Measurements from ENCODE around the gene DNAJC15.
A peak's percentile ranks its signal among the peaks of the same experiment; 100 is the strongest.
"Not testable (repeated sequence)": the region's sequence is repeated elsewhere in the genome, so short reads cannot be mapped to it uniquely, and the experiment has no call there.

The DNAJC15 gene

DNA sequence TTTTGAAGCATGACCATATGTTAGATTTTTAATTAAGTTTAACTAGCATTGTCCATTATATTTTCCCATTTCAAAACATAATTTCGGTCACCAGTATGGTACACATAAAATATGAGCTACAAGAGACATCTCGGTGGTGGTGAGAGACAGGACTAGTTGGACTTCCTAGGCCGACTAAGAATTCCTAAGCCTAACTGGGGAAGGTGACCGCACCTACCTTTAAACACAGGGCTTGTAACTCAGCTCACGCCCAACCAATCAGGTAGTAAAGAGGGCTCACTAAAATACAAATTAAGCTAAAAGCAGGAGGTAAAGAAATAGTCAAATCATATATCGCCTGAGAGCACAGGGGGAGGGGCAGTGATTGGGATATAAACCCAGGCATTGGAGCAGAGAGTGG is 22.9 kb downstream of the DNAJC15 start:
- DNase-seq = no peak

DNA sequence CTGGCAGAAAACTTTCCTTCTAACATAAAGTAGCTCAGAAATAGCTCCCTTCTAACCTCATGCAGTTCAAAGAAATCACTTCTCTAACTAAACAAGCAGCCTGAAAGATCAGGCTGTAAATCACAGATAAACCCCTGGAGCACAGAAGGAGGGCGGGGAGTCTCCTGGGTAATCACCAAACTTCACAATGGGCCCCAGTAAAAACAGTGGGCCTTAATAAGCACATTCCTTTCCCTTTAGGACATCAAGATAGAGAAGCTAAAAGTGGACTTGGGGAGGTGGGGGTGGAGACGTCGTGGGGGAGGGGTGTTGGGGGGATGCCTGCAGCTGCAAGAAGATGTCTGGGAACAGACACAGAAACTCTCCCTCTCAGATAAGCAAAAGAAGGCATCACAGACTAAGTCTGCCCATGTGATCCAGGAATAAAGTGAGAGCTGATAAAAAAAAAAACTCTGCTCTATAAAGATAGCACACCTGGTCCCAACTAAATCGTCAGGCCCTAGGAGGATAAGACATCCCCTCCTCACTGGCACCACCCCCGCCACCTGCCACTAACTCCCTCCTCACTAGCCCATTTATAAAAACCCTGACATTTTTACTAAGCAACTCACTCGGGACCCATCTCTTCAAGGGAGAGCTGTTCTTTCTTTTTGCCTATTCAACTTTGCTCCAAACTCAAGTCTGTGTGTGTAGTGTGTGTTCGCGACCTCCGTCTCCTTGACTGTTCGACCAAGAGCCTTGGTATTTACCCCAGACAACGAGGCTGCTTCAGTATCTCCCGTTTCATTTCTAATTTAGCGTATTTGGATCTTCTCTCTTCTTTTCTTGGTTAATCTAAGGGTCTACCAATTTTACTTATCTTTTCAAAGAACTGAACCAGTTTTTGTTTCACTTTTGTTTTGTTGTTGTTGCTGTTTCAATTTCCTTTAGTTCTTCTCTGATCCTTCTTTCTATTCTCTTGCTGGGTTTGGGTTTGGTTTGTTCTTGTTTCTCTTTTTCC is 31.7 kb downstream of the DNAJC15 start:
- DNase-seq = peak in 1 of 2 donors; percentile 53

DNA sequence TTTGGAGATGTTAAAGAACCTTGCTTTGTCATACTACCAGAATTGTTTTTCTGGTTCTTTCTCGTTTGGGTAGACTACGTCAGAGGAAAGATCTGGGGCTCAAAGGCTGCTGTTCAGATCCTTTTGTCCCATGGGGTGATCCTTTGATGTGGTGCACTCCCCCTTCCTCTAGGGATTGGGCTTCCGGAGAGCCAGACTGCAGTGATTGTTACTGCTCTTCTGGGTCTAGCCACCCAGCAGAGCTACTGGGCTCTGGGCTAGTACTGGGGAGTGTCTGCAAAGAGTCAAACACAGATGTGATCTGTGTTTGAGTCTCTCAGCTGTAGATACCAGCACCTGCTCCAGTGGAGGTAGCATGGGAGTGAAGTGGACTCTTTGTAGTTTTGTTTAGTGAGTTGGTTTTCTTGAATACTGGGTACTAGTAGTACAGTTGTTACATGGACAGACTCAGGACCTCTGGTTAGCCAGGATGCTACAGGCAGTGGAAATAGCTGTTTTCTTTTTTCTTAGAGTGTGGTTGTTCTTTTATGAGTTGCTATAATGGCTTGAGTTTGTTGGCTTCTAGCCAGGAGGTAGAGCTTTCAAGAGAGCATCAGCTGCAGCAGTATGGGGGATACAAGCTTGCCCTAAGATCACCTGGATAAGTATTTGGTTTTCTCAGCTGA is 34.4 kb downstream of the DNAJC15 start:
- peak; percentile 62 to 69 for DNase-seq

DNA sequence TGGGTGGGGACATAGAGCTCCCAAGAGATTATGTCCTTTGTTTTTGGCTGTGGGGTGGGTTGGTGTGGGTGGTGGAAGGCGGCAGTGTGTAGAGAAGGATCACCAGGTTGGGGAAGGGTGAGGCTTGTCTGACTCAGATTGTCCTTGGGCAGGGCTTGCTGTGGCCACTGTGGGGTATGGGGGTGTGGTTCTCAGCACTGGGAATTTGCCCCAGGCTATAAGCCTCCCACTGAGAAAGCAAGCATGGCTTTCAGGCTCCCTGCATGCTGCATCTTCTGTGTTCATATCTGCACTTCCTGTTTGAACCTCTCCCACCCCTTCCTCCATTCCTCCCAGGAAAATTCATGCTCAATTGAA is 34.9 kb downstream of the DNAJC15 start:
- DNase-seq = no peak

DNA sequence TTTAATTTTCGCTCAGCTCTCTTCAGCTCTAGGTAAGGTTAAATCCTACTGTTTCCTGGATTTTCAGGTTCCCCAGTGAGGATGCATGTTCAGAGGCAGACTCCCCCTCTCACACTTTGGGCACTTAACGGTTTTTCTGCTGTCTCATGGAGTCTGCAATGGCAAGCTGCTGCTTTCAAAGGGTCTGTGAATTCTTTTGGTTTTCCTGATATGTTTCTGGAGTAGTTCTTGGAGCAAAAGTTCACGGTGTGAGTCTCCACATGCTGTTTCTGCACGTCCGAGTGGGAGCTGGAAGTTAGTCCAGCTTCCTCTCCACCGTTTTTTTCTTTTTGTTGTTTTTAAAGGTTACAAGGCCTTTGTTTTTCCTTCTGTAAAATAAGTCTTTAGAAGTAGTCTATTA is 35.4 kb downstream of the DNAJC15 start:
- DNase-seq = no peak

DNA sequence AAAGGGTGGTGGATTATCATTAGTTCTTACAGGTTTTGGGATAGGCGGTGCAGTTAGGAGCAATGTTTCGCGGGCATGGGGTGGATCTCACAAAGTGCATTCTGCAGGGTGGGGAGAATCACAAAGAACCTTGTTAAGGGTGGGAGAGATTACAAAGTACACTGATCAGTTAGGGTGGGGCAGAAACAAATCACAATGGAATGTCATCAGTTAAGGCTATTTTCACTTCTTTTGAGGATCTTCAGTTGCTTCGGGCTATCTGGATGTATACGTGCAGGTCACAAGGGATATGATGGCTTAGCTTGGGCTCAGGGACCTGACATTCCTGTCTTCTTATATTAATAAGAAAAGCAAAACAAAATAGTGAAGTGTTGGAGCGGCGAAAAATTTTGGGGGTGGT is 36.4 kb downstream of the DNAJC15 start:
- not testable (repeated sequence) for DNase-seq

DNA sequence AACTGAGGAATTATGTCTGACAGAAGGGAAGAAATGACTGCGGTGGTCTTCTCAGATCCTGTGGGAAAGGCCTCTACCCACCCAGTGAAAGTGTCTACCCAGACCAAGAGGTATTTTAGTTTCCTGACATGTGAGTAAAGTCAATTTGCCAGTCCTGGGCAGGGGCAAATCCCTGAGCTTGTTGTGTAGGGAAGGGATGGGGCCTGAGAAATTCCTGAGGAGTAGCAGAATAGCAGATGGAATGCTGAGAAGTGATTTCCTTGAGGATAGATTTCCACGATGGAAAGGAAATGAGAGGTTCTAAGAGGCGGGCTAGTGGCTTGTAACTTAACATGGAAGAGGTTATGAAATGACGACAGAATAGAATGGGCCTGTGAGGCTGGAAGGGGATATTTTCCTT is 37.4 kb downstream of the DNAJC15 start:
- DNase-seq = not testable (repeated sequence)

DNA sequence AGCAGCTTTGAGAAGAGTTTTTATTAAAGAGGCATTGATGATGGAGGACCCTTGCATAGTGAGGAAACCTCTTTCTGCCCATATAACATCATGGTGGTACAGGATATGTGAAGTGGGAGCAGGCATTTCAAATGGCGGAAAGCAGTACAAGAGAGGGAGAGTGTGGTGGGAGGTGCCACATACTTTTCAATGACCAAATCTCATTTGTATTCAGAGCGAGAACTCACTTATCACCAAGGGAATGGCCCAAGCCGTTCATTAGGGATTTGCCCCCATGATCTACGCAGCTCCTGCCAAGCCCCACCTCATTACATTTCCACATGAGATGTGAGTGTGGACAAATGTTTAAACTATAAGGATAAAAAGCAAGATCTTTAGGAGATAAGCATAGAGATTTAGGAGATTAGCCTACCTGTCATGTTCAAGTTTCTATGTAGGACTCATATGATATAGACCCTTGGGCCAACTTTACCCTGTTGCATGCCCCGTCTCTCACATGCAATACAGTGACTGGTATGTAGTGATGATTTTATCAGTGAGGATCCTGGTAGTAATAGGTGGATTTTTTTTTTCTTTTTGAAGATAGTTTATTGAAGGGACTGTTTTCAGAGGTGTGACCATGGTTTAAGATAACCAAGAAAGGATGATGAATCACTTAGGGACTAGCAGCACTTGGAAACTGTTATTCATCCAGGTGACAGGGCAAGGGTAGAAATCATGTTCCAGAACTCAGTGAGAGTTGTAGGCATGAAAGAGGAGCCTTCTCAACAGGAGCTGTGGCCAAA is 38.3 kb downstream of the DNAJC15 start:
- DNase-seq = no peak

DNA sequence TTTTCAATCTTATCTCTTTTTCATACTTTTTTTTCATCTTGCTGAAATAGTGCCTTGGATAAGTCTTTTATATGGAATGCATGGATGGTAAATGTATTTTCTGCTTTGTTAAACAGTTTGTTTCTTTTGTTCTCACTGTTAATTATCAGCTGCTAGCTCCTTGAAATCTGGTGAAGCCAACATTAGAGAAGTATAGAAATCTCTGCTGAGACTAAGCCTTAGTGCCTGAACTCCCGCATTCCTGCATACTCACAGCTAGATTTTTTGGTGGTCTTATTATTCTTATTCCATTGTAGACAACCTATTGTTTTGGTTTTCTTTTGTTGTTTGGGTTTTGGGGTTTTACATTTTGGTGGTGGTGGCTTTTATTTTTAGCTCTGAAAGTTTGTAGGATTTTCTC is 48.4 kb downstream of the DNAJC15 start:
- no peak for DNase-seq

DNA sequence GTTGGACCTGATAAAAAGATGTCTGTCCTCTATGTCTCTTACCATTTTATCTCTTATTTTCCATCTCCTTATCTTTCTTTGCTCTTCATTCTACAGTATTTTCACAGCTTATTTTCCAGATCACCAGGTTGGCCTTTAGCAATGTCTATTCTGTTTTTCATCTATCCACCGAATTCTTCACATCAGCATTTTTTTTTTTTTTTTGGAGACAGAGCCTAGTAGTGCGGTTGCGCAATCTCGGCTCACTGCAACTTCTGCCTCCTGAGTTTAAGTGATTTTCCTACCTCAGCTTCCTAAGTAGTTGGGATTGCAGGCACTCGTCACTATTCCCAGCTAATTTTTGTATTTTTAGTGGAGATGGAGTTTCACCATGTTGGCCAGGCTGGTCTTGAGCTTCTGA is 49.0 kb downstream of the DNAJC15 start:
- DNase-seq = no peak

DNA sequence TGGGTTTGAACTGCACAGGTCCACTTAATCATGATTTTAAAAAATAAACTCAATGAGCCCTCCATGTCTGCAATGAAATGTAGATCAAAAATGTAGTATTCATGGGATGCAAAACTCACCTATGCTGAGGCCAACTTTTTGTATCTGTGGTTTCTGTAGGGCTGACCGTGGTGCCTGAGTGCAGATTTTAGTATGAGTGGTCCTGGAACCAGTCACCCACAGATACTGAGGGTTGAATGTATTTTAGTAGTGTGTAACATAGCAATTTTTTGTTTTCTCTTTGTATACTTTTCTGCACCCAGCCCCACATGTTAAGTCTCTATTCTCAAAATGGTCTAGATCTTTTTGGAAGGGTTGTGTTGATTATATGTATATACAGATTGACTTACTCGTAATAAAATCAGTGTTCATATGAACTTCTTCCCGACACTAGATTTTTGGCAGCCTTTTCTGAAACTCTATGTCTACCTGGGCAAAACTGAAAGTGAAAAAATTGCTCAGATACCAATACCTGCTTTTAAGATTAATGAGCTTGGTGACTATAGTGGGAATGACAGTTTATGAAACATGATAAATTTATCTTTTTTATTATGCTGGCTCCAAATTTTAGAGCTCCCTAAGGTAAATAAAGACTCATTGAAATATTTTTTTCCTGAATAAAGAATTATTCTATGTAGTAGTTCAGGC is 51.6 kb downstream of the DNAJC15 start:
- peak in 1 of 2 donors; percentile 24 for DNase-seq

DNA sequence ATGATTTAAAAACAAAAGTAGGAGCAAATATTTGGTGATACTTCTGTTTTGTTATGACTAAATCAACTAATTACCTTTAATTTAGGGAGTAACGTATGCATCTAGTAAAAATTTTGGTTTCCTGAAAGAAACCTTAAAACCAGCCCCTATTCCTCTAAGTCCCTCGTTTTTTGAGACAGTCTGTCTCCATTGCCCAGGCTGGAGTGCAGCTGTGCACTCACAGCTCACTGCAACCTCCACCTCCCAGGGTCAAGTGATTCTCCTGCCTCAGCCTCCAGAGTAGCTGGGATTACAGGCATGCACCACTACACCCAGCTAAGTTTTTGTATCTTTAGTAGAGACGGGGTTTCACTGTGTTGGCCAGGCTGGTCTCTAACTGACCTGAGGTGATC is 52.1 kb downstream of the DNAJC15 start:
- not testable (repeated sequence) for DNase-seq

DNA sequence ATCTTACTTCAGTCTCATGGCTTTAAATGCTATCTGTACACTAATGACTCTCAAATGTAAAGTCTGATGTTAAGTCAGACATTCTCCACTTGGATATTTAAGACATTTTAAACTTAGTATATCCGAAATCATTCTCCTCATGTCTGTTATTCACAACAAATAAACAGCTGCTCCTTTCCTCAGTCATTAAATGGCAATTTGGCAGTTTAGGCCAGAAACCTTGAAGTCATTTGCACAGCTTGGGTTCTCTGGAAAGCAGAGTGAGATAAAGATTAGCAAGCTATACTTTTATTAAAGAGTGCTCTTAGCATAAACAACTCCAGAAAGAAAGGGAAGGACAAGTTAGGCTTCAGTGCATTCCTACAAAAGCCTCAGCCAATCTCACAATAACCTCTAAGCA is 53.7 kb downstream of the DNAJC15 start:
- no peak for DNase-seq

DNA sequence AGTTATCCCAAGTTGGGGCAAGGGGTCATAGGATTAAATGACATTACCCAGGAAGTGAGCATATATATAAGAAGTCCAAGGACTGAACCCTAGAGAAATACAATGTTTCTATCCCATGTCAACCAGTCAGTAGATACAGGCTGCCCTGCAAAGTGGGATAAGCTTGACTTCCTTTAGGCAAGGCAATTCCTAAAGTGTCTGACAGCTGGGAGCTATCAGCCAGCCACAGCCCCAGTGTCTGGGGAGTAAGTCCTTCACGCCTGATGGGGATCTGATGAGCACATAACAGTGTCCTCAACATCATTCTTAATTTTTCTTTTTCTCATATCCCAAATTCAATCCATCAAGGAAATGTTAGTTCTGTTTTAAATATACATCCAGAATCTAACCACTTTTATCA is 54.1 kb downstream of the DNAJC15 start:
- no peak for DNase-seq

DNA sequence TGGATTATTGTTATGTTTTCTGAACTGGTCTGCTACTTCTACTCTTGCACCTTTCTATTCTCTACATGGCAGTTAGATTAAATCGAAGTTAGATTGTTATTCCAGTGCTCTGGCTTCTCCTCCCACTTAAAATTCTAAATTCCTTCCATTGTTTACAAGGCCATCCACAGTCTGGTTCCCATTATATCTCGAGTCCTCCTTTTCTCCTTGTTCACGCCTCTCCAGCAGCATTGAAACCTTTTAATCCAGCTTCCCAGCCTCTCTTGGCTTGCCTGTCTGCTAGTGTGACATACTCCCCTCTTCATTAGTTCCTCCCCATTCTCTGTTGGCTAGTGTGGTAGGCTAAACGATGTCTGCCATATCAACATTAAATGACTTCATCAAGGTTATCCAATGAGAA is 54.5 kb downstream of the DNAJC15 start:
- no peak for DNase-seq

DNA sequence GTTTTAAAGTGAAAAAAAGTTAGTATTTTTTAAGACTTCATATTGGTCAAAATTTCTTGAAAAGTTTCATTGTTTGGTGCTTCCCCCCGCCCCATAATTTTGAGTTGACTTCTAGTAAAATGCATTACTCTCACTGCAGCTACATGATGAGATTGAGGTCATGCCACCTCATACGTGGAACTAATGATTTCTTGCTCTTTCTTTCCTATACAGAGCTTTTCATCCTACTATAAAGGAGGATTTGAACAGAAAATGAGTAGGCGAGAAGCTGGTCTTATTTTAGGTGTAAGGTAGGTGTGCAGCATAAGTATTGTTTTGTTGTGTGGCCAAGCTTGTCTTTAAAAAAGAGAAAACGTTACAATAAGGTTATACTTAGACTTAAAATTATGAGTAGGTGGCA is 55.0 kb downstream of the DNAJC15 start:
- no peak for DNase-seq

DNA sequence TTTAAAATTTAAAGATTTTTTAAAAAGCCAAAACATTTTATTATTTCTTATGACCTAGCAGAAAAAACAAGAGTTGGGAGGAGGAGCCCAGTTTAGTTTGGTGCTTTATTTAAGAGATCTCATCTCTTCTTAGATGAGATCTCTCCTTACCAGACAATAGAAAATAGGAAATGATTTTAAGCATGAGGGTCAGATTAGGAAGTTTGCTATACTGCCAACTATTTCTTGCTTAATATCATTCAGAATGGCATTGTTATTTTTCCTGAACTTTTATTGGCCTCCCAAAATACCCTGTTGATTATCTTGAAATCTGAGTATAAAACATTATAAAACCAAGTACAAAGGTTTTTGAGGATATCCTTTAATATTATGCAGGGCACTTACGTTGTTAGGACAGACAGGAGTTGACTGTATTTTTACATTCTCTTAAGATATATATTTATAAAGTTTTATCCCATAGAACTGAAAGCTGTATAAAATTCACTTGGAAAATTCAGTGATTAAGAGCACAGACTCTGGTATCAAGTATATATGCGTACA is 56.1 kb downstream of the DNAJC15 start:
- no peak for DNase-seq

DNA sequence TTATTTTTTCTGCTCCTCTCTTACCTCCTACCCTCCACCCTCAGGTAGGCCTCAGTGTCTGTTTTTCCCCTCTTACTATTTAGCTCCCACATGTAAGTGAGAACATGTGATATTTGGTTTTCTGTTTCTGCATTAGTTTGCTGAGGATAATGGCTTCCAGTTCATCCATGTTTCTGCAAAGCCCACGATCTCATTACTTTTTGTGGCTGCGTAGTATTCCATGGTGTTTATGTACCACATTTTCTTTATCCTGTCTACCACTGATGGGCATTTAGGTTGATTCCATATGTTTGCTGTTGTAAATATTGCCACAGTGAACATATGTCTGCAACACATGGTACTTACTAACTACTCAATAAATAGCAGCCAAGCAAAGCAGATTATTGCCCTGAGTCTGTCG is 56.8 kb downstream of the DNAJC15 start:
- no peak for DNase-seq

DNA sequence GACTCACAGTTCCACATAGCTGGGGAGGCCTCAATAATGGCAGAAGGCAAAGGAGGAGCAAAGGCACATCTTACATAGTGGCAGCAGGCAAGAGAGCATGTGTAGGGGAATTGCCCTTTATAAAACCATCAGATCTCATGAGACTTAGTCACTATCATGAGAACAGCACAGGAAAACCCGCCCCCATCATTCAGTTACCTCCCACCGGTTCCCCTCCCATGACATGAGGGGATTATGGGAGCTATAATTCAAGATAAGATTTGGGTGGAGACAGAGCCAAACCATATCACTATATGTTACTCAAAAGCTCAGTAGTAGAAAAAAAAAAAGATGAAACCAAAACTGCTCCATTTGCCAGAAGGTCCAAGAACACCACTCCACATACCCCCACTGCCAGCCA is 58.5 kb downstream of the DNAJC15 start:
- DNase-seq = no peak

DNA sequence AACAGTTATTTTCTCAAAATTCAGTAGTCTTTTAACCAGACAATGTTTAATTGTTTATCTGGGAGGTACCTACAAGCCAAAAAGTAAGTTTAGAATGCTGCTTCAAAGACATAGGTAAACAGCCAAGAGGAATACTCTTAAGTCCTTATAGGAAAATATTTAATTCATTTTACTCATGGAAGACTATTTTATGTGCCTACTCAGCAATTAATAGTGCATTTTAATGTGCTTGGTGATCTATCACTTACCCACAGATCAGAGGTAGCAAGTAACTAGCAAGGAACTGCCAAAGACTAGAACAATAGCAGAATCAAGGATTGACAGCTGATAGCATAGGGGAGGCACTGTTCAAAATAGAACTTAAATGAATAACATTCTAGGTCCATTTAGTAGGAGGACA is 60.4 kb downstream of the DNAJC15 start:
- no peak for DNase-seq

DNA sequence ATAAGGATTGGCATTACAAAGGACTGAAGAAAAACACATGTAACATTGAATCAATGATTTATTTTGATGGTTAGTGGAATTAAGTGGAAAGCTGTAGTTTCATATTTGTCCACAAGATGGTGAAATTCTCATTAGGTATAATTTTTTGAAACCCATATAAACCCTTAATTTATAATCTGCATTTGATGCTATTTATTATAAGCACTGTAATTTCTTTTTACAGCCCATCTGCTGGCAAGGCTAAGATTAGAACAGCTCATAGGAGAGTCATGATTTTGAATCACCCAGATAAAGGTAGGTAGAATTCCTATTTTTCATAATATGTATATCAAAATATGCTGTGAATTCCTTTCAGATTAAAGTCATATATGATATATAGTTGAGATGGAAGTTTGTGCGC is 62.2 kb downstream of the DNAJC15 start:
- peak in 1 of 2 donors; percentile 44 for DNase-seq

DNA sequence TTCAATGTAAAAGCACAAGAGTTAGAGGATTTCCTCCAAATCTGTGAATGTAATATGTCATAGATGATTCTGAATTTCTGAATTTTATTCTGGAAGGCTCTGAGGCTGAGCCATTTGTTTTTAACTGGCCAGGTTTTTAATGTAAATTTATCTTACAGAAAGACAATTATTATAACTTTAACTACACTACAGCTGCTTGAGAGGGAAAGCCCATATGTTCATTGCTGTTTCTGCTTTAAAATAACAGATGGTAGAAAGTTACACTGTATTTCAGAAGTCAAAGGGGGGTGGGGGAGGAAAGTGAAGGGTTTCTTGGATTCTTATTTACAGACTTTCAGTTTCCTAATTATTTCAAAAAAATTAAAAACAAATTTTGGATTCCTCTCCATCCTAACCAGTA is 62.8 kb downstream of the DNAJC15 start:
- no peak for DNase-seq

DNA sequence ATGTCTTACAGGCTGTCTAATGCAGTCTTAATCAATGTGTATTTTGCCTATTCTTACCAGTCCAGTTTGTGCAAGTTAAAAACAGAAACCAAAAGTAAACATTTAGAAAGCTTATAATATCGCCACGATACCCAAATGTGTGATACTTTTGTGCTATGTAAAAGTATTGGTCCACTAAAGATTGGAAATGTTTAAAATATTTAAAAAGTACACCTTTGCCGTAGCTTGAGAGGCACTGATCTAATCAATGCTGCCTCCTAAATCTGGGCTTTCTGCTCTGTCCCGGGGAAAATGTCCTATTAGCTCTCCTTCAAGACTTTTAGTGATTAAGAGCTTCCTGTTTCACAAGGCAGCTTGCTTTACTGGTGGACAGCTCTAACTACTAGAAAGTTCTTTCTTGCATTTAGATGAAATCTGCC is 64.7 kb downstream of the DNAJC15 start:
- peak in 1 of 2 donors; percentile 34 for DNase-seq
